HPDE6-E6E7 (cell line): ENCODE data around the gene BEST4.
"Not testable (repeated sequence)": the region's sequence is repeated elsewhere in the genome, so short reads cannot be mapped to it uniquely, and the experiment has no call there.

Experiments used
- DNase-seq: peaks from one replicate; pipeline ENCODE4 v3.0.0; 2011; ENCODE audit warnings: missing footprints; ENCODE audit errors: extremely low spot score

The BEST4 gene

GRCh38 chr1:44788120-44788860, at the start of gene BEST4:
Gene BEST4, minus strand, starts transcription at chr1:44788170. Its CDS starts 465 bp downstream, at chr1:44787705.
- no peak for DNase-seq

- peak; percentile 58 for DNase-seq
These were observed 48.0 kb upstream of the BEST4 start for GRCh38 chr1:44835738-44836675.

DNA sequence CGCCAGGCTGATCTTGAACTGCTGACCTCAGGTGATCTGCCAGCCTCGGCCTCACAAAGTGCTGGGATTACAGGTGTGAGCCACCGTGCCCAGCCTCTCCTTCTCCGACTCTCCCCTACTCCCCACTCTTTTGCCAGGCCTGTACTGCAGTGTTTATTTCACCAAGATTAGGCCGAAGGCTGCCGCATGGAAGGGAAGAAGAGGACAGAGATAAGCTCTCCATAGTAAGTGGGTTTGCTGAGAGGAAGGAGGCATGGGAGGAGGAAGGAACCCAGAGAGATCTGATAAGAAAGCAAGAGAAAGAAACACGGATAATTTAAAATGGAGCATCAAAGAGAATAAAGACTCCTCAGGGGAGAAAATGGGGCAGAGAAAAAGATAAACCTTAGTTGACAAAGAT, 46.4 kb upstream of the BEST4 start:
- DNase-seq: no peak

- DNase-seq: no peak
These were observed 44.2 kb upstream of the BEST4 start for GRCh38 chr1:44832056-44832705.

GRCh38 chr1:44831516-44831915, 43.5 kb upstream of the BEST4 start:
- no peak for DNase-seq

- DNase-seq: no peak
These were observed 42.9 kb upstream of the BEST4 start for GRCh38 chr1:44830900-44831304.

DNA sequence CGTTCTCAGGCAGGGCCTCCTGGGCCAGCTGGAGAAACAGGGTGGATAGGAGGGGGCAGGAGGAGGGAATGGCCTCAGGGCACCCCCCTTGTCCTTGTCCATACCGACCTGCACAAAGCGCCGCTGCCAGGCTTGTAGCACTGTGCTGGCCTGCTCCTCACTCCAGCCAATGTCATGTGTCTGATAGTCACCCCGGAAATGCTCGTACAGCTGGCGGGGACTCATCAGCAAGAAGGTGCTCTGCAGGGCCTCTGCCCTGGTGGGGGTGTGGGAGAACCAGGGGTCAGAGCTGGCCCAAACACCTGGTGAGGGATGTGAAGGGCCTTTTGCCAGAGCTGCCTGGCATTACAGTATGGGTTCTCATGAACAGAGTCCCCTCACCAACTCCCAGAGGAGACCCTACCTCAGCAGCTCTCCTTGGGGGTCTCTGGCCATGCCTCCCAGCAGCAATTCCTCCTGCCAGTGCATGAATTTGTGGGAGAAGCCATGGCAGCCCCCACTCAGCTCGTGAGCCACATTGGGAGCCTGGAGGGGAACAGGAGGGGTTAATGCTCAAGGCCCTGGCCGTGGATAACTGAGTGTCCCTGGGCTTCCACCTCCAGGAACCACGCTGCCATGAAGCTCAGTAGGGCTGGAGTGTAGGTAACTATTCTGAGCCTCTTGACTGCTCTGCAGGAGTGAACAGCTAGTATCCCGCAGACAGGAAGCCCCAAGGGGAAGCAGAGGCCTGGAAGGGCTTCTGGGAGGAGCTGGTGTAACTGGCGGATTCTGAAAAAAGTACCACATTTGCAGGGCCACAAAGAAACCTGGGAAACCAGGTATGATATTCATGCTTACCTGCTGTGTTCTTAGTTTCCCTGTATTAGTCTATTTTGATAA, 41.8 kb upstream of the BEST4 start:
- no peak for DNase-seq

DNA sequence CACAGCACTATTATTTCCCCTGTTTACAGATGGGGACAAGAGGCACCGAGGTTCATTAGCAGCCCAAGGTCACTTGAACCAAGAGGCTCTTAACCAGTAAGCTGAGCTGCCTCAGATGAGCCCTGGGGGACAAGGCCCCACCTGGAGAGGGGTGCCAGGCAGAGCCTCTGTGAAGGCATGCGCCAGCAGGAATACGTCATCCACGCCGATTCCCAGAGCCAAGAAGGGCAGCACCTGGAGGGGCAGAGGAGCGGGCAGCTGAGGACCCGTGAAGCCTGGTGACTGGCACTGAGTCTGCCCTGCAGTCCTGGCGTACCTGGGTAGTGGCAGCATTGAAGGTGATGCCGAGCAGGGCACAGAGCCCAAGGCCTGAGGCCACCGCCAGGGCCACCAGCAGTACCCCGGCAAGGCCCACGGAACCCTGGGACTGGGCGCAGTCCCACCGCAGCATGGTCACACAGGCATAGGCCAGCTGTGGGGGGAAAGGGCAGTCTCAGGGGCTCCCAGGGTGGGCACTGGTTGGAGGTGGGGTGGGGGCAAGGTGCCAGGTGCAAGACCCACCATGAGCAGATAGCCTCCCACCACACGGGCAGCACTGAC, 41.0 kb upstream of the BEST4 start:
- DNase-seq: no peak

DNA sequence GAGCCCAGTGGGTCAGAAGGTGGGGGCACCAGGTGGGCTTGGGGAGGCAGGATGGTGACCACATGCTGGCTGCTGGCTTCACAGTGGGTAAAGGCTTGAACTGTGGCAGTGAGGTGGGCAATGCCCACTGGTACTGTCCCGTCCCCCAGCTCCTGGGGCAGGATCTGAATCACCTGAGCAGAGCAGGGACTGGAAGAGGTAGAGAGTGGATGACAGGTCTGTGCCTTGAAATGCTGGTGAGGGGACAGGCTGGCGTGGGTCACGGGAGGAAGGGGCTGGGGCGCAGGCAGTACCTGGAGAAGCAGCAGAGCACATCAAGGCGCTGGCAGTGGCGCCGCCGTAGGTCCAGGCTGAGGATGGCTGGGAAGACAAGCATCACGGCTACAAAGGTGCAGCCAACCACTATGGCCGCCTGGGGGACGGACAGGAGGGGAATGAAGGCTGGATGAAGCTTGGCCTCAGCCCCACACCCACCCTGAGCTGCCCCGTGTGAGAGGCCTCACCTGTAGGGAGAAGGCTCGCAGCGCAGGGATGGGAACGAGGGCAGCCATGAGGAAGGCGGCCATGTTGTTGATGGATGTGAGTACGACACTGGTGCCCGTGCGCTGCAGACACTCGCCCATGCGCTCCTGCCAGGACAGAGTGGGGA, 40.2 kb upstream of the BEST4 start:
- DNase-seq: no peak

DNA sequence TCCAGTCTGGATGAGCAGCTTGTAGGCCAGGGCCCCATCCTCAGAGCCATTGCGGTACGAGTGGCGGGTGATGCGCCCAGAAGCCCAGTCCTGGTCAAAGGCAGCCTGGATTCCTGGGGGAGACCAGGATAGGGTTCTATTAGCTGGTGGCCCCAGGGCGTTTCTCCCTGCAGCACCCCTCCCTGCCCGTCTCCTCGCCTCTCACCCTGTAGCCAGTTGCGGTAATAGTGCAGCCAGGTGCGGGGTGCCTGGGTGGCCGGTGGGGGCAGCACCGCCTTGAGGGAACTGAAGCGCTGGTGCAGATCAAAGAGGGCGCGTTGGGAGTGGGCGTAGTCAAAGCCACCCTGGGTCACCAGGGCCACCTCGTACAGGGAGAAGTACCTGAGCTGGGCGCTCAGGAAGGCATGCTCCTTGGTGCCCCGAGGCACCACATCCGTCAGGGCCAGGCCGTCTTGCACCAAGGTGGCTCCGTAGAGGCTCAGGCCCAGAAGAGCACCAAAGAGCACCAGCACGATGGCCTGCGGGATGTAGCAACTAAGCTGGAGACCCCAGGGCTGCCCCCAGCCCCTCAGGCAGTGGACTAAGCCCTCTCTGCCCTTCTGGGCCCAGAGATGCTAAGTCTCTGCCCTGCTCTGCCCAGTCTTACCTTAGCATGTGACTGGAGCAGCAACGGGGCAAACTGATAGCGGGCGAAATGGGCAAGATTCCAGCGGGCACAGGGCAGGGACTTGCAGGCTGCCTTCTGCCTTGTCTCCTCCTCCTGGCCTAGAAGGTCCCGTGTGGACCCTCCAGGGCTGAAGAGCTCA, 39.4 kb upstream of the BEST4 start:
- no peak for DNase-seq

DNA sequence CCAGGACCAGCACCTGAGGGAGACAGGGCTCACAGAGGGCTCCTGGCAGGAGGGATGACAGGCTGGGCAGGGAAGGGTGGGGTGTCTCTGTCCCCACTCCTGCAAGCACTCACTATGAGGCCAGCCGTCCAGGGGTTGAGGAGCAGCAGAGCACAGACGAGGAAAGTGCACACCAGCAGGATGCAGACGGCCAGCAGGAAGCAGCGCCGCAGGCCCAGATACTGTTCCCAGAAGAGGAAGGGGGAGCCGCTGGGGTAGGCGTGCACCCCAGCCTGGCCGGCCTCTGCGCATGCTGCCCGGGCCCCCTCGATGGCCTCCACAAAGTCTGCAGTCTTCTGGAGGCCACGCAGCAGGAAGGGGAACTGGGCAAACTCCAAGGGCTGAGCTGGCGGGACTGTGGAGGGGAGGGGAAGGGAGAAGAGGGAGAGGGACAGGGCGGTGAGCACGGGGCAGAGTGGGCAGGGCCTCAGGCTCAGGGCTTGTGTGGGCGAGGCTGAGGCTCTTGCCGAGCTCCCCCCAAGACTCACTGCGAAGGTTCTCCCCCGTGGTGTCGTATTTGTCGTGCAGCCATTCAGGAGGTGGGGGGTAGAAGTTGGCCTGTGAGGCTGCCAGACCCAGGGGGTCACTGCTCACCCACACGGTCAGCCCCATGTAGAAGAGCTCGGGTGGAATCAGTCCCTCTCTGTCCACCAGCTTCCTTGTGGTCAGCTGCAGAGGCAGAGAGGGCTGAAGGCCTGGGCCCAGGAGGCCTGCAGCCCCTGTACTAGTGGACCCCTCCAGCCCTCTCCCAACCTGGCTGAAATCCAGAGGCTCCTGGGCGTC, 38.6 kb upstream of the BEST4 start:
- DNase-seq: no peak

DNA sequence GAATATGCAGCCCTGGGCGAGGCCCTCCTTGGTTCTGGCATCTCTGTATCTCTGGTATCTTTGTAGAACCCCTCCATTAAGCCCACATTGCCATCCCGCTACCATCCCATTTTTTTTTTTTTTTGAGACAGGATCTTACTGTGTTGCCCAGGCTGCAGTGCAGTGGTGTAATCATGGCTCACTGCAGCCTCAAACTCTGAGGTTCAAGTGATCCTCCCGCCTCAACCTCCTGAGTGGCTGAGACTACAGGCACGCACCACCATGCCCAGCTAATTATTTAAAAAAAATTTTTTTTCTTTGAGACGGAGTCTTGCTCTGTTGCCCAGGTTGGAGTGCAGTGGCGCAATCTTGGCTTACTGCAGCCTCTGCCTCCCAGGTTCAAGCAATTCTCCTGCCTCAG, 36.4 kb upstream of the BEST4 start:
- not testable (repeated sequence) for DNase-seq

GRCh38 chr1:44822981-44823451, 35.0 kb upstream of the BEST4 start:
- DNase-seq: no peak

- no peak for DNase-seq
These were observed 34.2 kb upstream of the BEST4 start for GRCh38 chr1:44822131-44822701.

DNA sequence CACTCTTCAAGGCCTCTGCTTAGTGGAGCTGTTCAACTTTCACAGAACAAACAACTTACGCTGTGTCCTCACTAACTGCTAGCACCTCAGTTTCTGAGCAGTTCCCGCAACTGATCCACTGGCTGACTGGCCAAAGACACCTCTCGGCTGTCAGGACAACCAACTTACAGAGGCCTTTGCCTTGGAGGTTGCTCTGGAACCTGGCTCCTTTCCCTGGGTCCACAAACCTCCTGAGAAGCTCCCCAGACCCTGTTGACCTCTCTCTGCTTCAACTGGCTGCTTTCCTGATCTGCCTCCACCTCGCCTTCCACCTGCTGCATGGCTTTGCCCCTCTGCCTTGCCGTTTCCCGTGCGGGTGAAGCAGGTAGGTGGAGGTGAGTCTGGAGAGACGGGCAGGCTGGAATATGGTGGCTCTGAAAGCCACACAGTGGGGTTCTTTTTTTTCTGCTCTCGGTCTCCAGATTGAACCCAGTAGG, 33.3 kb upstream of the BEST4 start:
- no peak for DNase-seq

DNA sequence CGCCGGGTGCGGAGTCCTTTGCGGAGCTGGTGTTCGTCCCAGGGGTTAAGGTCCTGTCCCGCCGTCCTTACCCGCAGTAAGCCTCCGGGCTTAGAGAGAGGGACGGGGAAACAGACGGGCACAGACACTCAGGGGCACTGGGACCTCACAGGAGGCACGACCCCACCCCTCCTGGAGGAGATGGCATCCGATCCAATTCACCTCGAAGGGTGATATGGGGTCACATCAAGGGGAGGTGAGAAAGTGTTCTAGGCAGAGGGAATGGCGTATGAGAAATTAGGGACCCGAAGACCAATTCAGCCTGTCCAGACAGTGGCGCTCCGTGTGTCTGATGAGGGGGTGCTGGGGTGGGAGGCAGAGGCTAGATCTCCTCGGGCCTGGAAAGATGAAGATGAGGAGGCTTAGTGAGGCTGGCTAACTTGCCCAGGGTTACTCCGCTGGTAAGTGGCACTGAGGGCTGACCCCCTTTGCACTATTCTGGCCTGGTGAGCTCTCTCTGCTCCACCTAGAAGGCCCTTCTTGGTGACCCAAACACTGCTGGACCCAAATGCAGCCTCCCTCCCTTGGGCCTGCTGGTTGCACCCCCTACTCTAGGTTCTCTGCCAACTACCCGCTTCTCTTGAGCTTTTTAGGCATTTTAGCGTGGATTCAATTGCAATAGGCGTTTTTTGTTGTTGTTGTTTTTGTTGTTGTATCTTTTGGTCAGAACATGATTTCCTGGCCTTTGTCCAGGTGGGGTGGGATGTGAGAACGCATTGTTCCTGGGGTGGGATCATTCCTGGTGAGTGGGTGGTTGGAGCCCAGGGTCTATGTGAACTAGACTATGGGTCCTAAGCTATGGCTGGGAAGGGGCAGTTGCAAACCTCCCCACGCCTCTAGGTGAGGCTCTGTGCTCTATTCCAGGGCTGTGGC, 32.6 kb upstream of the BEST4 start:
- no peak for DNase-seq
